Parathyroid adenoma (tissue), 2 donors: Measurements from ENCODE around the gene TGFBR3.

Experiments used
- H2AFZ ChIP-seq: fragments of 300-600 bp; sonication (generic); one replicate; pipeline ENCODE4 v1.7.0; 2017; ENCODE audit warnings: antibody characterized with exemption, mild to moderate bottlenecking
- H3K27ac ChIP-seq: fragments of 300-600 bp; sonication (generic); one replicate; pipeline ENCODE4 v1.7.0; 2017
- H3K27me3 ChIP-seq: fragments of 300-600 bp; sonication (generic); one replicate; pipeline ENCODE4 v1.7.0; 2017; ENCODE audit warnings: low read length; ENCODE audit not compliant: control insufficient read depth, insufficient read depth
- H3K36me3 ChIP-seq: fragments of 300-600 bp; sonication (generic); one replicate; pipeline ENCODE4 v1.7.0; 2017; ENCODE audit warnings: low read length; ENCODE audit not compliant: control insufficient read depth, insufficient read depth
- H3K4me1 ChIP-seq: fragments of 300-600 bp; sonication (generic); one replicate; pipeline ENCODE4 v1.7.0; 2017; ENCODE audit warnings: control low read depth
- H3K4me2 ChIP-seq: fragments of 300-600 bp; sonication (generic); one replicate; pipeline ENCODE4 v1.7.0; 2017; ENCODE audit warnings: low read length
- H3K4me3 ChIP-seq: fragments of 300-600 bp; sonication (generic); one replicate; pipeline ENCODE4 v1.7.0; 2017; ENCODE audit warnings: low read depth, low read length
- H3K79me2 ChIP-seq: fragments of 300-600 bp; sonication (generic); one replicate; pipeline ENCODE4 v1.7.0; 2017; ENCODE audit warnings: control low read depth
- H3K9ac ChIP-seq: fragments of 300-600 bp; sonication (generic); one replicate; pipeline ENCODE4 v1.7.0; 2017; ENCODE audit warnings: mild to moderate bottlenecking
- H3K9me3 ChIP-seq: fragments of 300-600 bp; sonication (generic); one replicate; pipeline ENCODE4 v1.7.0; 2017; ENCODE audit warnings: low read length; ENCODE audit not compliant: control insufficient read depth
- CTCF ChIP-seq: fragments of 300-600 bp; sonication (generic); IDR thresholded peaks from one replicate; pipeline ENCODE4 v1.7.0; 2017; ENCODE audit warnings: antibody characterized with exemption, mild to moderate bottlenecking
- donor health status: primary hyperparathyroidism.

The TGFBR3 gene

DNA sequence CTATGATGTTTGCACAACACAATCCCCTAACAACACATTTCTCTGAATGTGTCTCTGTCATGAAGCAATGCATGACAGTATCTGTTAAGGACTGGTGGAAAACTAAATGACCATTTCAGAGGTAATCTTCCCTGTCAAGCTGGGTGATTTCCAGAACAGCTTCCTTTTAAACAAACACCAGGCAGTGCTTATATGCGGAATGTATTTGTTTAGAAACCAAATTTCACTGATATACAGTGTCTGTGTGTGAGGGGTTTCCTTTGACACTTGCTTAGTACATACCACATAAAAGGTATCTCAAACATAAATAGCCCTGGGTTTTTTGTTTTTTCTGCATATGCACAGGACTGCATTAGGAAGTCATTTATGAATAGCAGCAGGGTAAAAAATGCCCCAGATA lies 95.6 kb downstream of the TGFBR3 start:
- no peaks in the 10 kb centered on the region for H3K9me3 ChIP-seq
- H3K27me3 ChIP-seq, result no peaks in the 10 kb centered on the region
- peaks cover 3% of the 10 kb centered on the region for H3K4me1 ChIP-seq
- no peak overlapping the region for H2AFZ ChIP-seq
- no peak overlapping the region for H3K9ac ChIP-seq
- no peaks in the 10 kb centered on the region for H3K36me3 ChIP-seq
- H3K79me2 ChIP-seq, result no peaks in the 10 kb centered on the region
- TF ChIP-seq CTCF, result no peak
- no peak overlapping the region for H3K4me3 ChIP-seq
- no peak overlapping the region for H3K4me2 ChIP-seq
- H3K27ac ChIP-seq, result no peak overlapping the region

DNA sequence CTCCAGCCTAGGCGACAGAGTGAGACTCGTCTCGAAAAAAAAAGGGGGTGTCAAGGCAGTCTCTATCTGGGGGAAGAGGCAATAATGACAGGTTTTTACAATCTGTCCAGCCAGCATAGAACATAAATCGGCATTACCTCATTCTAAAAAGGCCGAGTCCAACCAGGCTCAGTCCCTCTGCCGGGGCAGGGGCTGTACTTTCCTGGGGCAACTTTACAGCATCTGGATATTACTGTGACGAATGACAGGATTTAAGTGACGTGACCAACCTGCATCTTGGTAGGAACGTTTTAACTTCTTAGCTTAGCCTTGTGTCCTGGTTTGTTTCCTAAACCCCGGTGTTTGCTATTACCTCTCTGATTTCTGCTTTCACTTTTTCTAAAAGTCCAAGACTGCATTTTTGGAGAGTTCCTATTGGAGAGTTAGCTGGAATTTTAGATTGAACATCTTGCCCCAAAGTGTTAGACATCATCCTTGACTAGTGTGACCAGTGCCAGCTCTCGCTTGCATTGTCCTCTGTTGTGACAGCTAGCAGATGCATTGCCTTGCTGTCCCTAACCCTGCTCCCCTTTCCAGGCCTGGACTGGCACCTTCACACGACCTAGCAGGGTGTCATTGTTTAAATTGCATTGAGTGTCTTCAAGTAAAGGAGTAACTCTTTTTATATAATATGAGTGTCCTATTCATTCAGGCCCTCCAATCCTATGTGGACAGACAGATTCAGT lies 96.5 kb downstream of the TGFBR3 start:
- H3K4me2 ChIP-seq, result no peak overlapping the region
- no peaks in the 10 kb centered on the region for H3K4me1 ChIP-seq
- no peak overlapping the region for H2AFZ ChIP-seq
- no peaks in the 10 kb centered on the region for H3K27me3 ChIP-seq
- no peak overlapping the region for H3K9ac ChIP-seq
- no peak overlapping the region for H3K27ac ChIP-seq
- H3K79me2 ChIP-seq, result no peaks in the 10 kb centered on the region
- H3K36me3 ChIP-seq, result no peaks in the 10 kb centered on the region
- no peaks in the 10 kb centered on the region for H3K9me3 ChIP-seq
- no peak for TF ChIP-seq CTCF
- H3K4me3 ChIP-seq, result no peak overlapping the region

GRCh38 chr1:91787919-91788318 lies 98.0 kb downstream of the TGFBR3 start:
- no peak overlapping the region for H3K4me2 ChIP-seq
- no peaks in the 10 kb centered on the region for H3K36me3 ChIP-seq
- H3K27me3 ChIP-seq, result no peaks in the 10 kb centered on the region
- TF ChIP-seq CTCF, result no peak
- no peaks in the 10 kb centered on the region for H3K4me1 ChIP-seq
- no peak overlapping the region for H3K27ac ChIP-seq
- H3K9ac ChIP-seq, result no peak overlapping the region
- no peak overlapping the region for H2AFZ ChIP-seq
- no peak overlapping the region for H3K4me3 ChIP-seq
- H3K9me3 ChIP-seq, result no peaks in the 10 kb centered on the region
- H3K79me2 ChIP-seq, result no peaks in the 10 kb centered on the region

DNA sequence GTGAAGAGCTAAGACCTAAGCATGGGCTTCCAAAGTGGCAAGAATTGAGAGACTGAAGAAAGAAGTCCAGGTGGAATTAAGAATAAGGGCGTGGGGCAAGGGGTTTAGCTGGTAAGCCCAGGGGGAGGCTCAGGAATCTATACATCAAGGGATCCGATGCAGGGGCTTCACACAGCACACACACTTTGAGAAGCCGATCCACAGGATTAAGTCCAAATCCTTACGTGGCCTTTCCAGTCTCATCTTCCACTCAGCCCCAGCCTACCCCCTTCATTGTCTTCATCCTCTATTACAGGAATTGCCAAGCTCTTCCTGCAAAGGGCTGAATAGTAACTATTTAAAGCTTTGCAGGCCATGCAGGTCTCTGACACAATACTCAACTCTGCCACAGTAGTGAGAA lies 101.3 kb downstream of the TGFBR3 start:
- Histone ChIP-seq H3K27me3 (no peaks in the 10 kb centered on the region), H3K4me3 (no peak overlapping the region), H3K4me2 (no peak overlapping the region), H2AFZ (no peak overlapping the region), H3K79me2 (no peaks in the 10 kb centered on the region), H3K9ac (no peak overlapping the region), H3K4me1 (no peaks in the 10 kb centered on the region), H3K9me3 (no peaks in the 10 kb centered on the region), H3K36me3 (no peaks in the 10 kb centered on the region), H3K27ac (no peak overlapping the region)
- TF ChIP-seq CTCF, result no peak

DNA sequence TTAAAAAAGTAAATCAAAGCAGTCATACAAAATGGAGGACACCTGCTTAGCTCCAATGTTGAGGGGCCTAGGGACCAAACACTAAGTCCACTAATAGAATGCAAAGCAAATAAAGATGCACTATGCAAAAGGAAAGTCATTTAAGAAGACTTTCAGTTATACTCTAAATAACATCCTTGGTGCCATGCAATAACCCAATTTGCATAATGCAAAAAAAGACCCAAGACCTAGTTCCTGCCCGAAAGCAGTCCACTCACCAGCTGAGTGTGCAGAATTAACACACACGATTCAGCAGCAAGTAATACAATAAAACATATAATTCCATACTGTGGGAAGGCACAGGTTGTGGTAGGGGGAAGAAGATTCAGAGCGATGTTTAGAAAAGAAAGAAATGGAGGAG lies 101.8 kb downstream of the TGFBR3 start:
- Histone ChIP-seq H2AFZ (no peak overlapping the region), H3K27me3 (no peaks in the 10 kb centered on the region), H3K4me1 (no peaks in the 10 kb centered on the region), H3K9me3 (no peaks in the 10 kb centered on the region), H3K4me3 (no peak overlapping the region), H3K79me2 (no peaks in the 10 kb centered on the region), H3K9ac (no peak overlapping the region), H3K27ac (no peak overlapping the region), H3K36me3 (no peaks in the 10 kb centered on the region), H3K4me2 (no peak overlapping the region)
- TF ChIP-seq CTCF, result no peak
